ENCODE results near the gene ABHD3.

- no peak for TF ChIP-seq EZH2 (IDR thresholded peaks at IDR 0.05; ENCODE audit: borderline replicate concordance, low read depth, low read length, poor library complexity, severe bottlenecking)
- TF ChIP-seq CTCF (conservative IDR thresholded peaks at IDR 0.05; ENCODE audit: low read depth, low read length), result no peak
Observed at GRCh38 chr18:21650311-21650710, 54.3 kb downstream of the ABHD3 start.

Measured in A673 (cell line).